Adrenal gland (tissue), 12 donors: ENCODE data around the gene EOLA1. TPM values are rescaled to one million over a fixed set of nuclear protein-coding genes. Genes with fewer than 3 reads are reported as not detected.
"Not testable (repeated sequence)": the region's sequence is repeated elsewhere in the genome, so short reads cannot be mapped to it uniquely, and the experiment has no call there.

Experiments
- DNase-seq, 7 donors: peaks; one replicate each; pipeline ENCODE4 v3.0.0-alpha.2; 2019 to 2020
- H3K27ac ChIP-seq, 5 donors: fragments of 200-600 bp; sonication (generic) in 4 of 5; 1 replicate in 3 of 5; 2 replicates in 2 of 5; pipeline versions ENCODE4 v1.5.1 to v1.8.0; 2016 to 2020; ENCODE audit warnings: mild to moderate bottlenecking in 1 of 5
- H3K27me3 ChIP-seq: fragments of 200-600 bp; 2 replicates; pipeline ENCODE4 v1.8.0; 2021
- H3K36me3 ChIP-seq, 2 donors: fragments of 200-600 bp; replicated peaks in 1 of 2; 1 replicate in 1 of 2; 2 replicates in 1 of 2; pipeline versions ENCODE4 v1.5.1 to v1.8.0; 2018 to 2022
- H3K4me1 ChIP-seq, 2 donors: fragments of 200-600 bp; replicated peaks in 1 of 2; 1 replicate in 1 of 2; 2 replicates in 1 of 2; pipeline versions ENCODE4 v1.5.1 to v1.8.0; 2018 to 2021
- H3K4me3 ChIP-seq, 4 donors: fragments of 200-600 bp; sonication (generic) in 3 of 4; one replicate each; pipeline ENCODE4 v1.5.1; 2016 to 2018
- H3K9me3 ChIP-seq, 3 donors: fragments of 200-600 bp; sonication (generic) in 1 of 3; replicated peaks in 1 of 3; 1 replicate in 2 of 3; 2 replicates in 1 of 3; pipeline versions ENCODE4 v1.5.1 to v1.8.0; 2016 to 2021
- CTCF ChIP-seq, 6 experiments: fragments of 450-650 bp in 4 of 6; fragments of 200-600 bp in 2 of 6; sonication (generic) in 1 of 6; IDR thresholded peaks; 1 replicate in 5 of 6; 2 replicates in 1 of 6; pipeline versions ENCODE4 v1.5.1 to v1.8.0; 2016 to 2021; ENCODE audit warnings: antibody characterized with exemption in 6 of 6, mild to moderate bottlenecking in 2 of 6, moderate library complexity in 1 of 6
- POLR2A ChIP-seq, 2 donors: fragments of 450-650 bp; IDR thresholded peaks; one replicate each; pipeline ENCODE4 v1.6.1; 2017; ENCODE audit warnings: antibody characterized with exemption in 2 of 2, mild to moderate bottlenecking in 2 of 2, moderate library complexity in 1 of 2
- WGBS, 4 donors: extraction: QIAGEN DNeasy Blood & Tissue Kit in 2 of 4; methylation state at CpG; one replicate each; pipeline versions ENCODE4 v1.1.5 to v1.1.7; 2013 to 2017; 5-methylcytosine and 5-hydroxymethylcytosine counted together
- intact Hi-C, 2 donors: fragments of 100-400 bp; cut with DNase I; formaldehyde crosslinking; loops; one replicate each; pipeline versions ENCODE4 v1.14.1 to v1.15.0; 2022 to 2023
- polyA plus RNA-seq, 3 donors: library from polyadenylated mRNA; stranded (reverse); fragments of 200-250 nt in 2 of 3; fragments of 350-450 nt in 1 of 3; fragmentation: Illumina TruSeq in 1 of 3; extraction: RNeasy Lipid Tissue Mini Kit (QIAGEN cat#74804) in 1 of 3; gene quantifications; one replicate each; pipeline ENCODE4 v1.2.3, GENCODE V29; 2013 to 2014
- total RNA-seq, 9 donors: library from RNA; depleted of rRNA in 4 of 9; stranded (reverse); fragments of >200 nt in 4 of 9; fragments of 120-200 nt in 1 of 9; fragmentation: NEBNext Ultra II Directional in 1 of 9; extraction: Animal tissue kit (Norgen Biotek cat#: 25700) in 1 of 9; gene quantifications; one replicate each; pipeline versions ENCODE4 v1.1.0 to v1.2.4, GENCODE V29; 2013 to 2023
- donor health status: healthy with polysubstance abuse.
- donor health status: Bipolar disorder and iron deficiency.
- donor health status: DM: yes; HTN: yes; CAD: no.
- donor health status: DM: no; HTN: no; CAD: no.
- donor health status: DM: no; HTN: no; CAD: no.
- donor health status: DM: yes; HTN: yes; CAD: no.

Gene EOLA1
- total and polyA plus RNA-seq, 12 donors, result 5.9 to 35.1 (median 22.6) TPM

- peak; percentile 83 to 94 (median 90) for DNase-seq
- Histone ChIP-seq H3K4me3 (peak overlapping the region in 2 of 4 donors; percentile 32 to 58), H3K4me1 (peaks cover 0 to 4% of the 10 kb centered on the region in 2 donors), H3K27me3 (no peaks in the 10 kb centered on the region), H3K36me3 (no peaks in the 10 kb centered on the region), H3K9me3 (no peaks in the 10 kb centered on the region), H3K27ac (peak overlapping the region in 4 of 5 donors; percentile 61 to 96 (median 68))
- 1 to 32% (median 16%) methylated on average over 16 to 29 of the region's 34 CpGs for WGBS, 4 donors
- TF ChIP-seq POLR2A (IDR thresholded peaks at IDR 0.05) (no peak), CTCF (IDR thresholded peaks at IDR 0.05) (no peak)
- intact Hi-C loops, result no loop called here
Observed at GRCh38 chrX:149539283-149540130, 1.3 kb upstream of the EOLA1 start.

GRCh38 chrX:149540131-149540620 lies 636 bp upstream of the EOLA1 start:
- Histone ChIP-seq H3K27me3 (no peaks in the 10 kb centered on the region), H3K27ac (peak overlapping the region; percentile 85 to 96 (median 94)), H3K4me3 (peak overlapping the region in 2 of 4 donors; percentile 49 to 71), H3K36me3 (no peaks in the 10 kb centered on the region), H3K4me1 (peaks cover 0 to 4% of the 10 kb centered on the region in 2 donors), H3K9me3 (no peaks in the 10 kb centered on the region)
- intact Hi-C loops, result no loop called here
- whole genome bisulfite sequencing, 4 donors, result 0 to 60% (median 13%) methylated on average over 6 to 21 of the region's 24 CpGs
- peak; percentile 91 to 96 (median 95) for DNase-seq
- TF ChIP-seq POLR2A (IDR thresholded peaks at IDR 0.05), result no peak
- no peak for TF ChIP-seq CTCF (IDR thresholded peaks at IDR 0.05)

- TF ChIP-seq POLR2A (IDR thresholded peaks at IDR 0.05) (no peak), CTCF (IDR thresholded peaks at IDR 0.05) (no peak)
Observed at GRCh38 chrX:149541521-149542047, 772 bp downstream of the EOLA1 start.

GRCh38 chrX:149545545-149546543 lies 5.0 kb downstream of the EOLA1 start:
- DNase-seq, result peak in 1 of 7 donors; percentile 5
- H3K27me3 ChIP-seq, H3K4me1 ChIP-seq, H3K4me3 ChIP-seq, H3K36me3 ChIP-seq, H3K27ac ChIP-seq, H3K9me3 ChIP-seq, intact Hi-C loops: not testable (repeated sequence)
- 71 to 77% methylated on average over 18 to 19 of the region's 29 CpGs; no CpG with 5 or more reads in 2 of the 4 donors for WGBS, 4 donors

More at GRCh38 chrX:149541521-149542047, 772 bp downstream of the EOLA1 start:
- Histone ChIP-seq H3K4me1 (peaks cover 0 to 4% of the 10 kb centered on the region in 2 donors), H3K4me3 (peak overlapping the region in 3 of 4 donors; percentile 40 to 71 (median 49)), H3K9me3 (no peaks in the 10 kb centered on the region), H3K27ac (peak overlapping the region; percentile 85 to 96 (median 94)), H3K27me3 (no peaks in the 10 kb centered on the region), H3K36me3 (no peaks in the 10 kb centered on the region)
- DNase-seq, result peak in 5 of 7 donors; percentile 22 to 54 (median 36)
- WGBS, 4 donors, result 5 to 50% (median 43%) methylated on average over 7 to 13 of the region's 13 CpGs; no CpG with 5 or more reads in 1 of the 4 donors
- intact Hi-C loops, result no loop called here

GRCh38 chrX:149546962-149547361 lies 6.2 kb downstream of the EOLA1 start:
- H3K27me3 ChIP-seq, DNase-seq, H3K27ac ChIP-seq, H3K4me1 ChIP-seq, H3K36me3 ChIP-seq, H3K4me3 ChIP-seq, intact Hi-C loops, H3K9me3 ChIP-seq: not testable (repeated sequence)
- WGBS, 4 donors, result 68 to 100% (median 92%) methylated on average over 1 of the region's 1 CpG

GRCh38 chrX:149547782-149548181 lies 7.0 kb downstream of the EOLA1 start:
- H3K4me3 ChIP-seq, DNase-seq, H3K27ac ChIP-seq, H3K4me1 ChIP-seq, H3K27me3 ChIP-seq, intact Hi-C loops, H3K9me3 ChIP-seq, H3K36me3 ChIP-seq: not testable (repeated sequence)
- WGBS, 4 donors, result 40 to 80% methylated on average over 1 of the region's 3 CpGs; no CpG with 5 or more reads in 2 of the 4 donors

GRCh38 chrX:149549701-149550100 lies 8.9 kb downstream of the EOLA1 start, which contains the start of gene HSFX3:
HSFX3 (minus strand) TSS chrX:149549924; CDS start chrX:149549852, 72 bp downstream.
- DNase-seq, H3K36me3 ChIP-seq, H3K4me3 ChIP-seq, H3K9me3 ChIP-seq, H3K27ac ChIP-seq, H3K4me1 ChIP-seq, intact Hi-C loops, H3K27me3 ChIP-seq: not testable (repeated sequence)
- WGBS, 4 donors, result 80 to 100% methylated on average over 1 of the region's 6 CpGs; no CpG with 5 or more reads in 2 of the 4 donors
